NCI-H748 treated with DMSO at 0.1 percent for 48 hours (cell line): ENCODE data around the gene CDK19.

ENCODE experiments used
- DNase-seq: peaks from one replicate; lab custom pipeline; 2025; lab: John Stamatoyannopoulos, UW

The CDK19 gene

GRCh38 chr6:110703010-110703905 lies 112.0 kb downstream of the CDK19 start:
- DNase-seq: no peak

DNA sequence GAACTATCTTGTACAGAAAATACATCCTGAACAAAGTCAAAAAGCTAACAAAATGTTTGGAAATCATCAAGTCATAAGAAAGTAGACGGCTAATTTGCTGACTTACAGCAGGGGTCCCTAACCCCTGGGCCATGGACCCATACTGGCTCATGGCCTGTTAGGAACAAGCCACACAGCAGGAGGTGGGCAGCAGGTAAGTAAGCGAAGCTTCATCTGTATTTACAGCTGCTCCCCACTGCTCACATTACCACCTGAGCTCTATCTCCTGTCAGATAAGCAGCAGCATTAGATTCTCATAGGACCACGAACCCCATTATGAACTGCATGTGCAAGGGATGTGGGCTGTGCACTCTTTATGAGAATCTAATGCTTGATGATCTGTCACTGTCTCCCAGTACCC lies 115.5 kb downstream of the CDK19 start:
- DNase-seq: no peak

DNA sequence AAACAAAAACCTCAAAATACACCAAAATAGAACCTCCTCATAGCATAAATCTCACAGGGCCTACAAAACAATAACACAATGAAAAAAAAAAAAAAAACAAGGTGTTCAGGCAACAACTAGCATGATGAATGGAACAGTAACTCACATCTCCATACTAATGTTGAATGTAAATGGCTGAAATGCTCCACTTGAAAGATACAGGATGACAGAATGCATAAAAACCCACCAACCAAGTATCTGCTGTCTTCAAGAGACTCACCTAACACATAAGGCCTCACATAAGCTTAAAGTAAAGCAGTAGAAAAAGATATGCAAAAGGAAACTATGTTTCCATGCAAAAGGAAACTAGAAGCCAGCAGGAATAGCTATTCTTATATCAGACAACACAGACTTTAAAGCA lies 121.3 kb downstream of the CDK19 start:
- no peak for DNase-seq

GRCh38 chr6:110693296-110693695 lies 122.0 kb downstream of the CDK19 start:
- DNase-seq: no peak

DNA sequence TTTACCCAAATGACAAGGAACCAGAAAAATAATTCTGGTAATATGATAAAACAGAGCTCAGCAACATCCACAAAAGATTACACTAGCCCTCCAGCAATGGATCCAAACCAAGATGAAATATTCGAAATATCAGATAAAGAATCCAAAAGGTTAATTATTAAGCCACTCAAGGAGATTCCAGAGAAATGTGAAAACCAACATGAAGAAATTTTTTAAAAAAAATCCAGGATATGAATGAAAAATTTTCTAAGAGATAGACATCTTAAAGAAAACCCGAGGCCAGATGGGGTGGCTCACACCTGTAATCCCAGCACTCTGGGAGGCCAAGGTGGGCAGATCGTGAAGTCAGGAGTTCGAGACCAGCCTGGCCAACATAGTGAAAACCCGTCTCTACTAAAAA lies 124.4 kb downstream of the CDK19 start:
- DNase-seq: no peak

GRCh38 chr6:110690106-110690654 lies 125.1 kb downstream of the CDK19 start:
- DNase-seq: no peak

GRCh38 chr6:110689275-110689935 lies 125.9 kb downstream of the CDK19 start:
- DNase-seq: peak; percentile 12

DNA sequence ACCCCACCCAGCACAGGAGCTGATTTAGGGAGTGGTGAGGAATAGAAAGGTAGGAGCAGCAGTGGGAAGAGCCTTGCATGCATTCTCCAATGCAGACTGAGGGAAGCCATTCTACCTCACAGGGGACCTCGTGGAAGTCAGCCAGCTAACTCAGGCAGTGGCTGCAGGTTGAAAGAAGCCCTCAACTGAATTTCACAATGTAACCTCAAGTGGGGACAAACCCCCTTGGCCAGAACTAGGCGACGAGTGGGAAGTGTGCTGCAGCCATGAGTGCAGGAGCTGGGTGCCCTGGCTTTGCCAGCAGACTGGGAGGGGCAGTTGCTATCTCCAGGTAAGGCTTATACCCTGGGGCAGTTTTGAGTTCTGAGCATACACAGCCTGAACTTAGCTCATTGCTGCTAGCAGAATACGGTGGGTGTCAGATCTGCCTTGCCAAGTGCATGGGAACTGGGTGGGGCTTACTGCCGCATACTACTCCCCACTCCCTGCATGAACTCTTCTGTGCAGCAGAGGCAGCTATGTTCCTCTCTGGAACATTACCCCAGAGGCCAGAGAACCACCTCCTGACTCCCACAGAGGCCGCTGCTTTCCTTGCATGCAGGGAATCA lies 126.5 kb downstream of the CDK19 start:
- DNase-seq: no peak

- DNase-seq: no peak
Observed at GRCh38 chr6:110687326-110687725, 127.9 kb downstream of the CDK19 start.

- no peak for DNase-seq
Observed at GRCh38 chr6:110683241-110683640, 132.0 kb downstream of the CDK19 start.

- peak; percentile 89 for DNase-seq
Observed at GRCh38 chr6:110682460-110682853, 132.8 kb downstream of the CDK19 start.

DNA sequence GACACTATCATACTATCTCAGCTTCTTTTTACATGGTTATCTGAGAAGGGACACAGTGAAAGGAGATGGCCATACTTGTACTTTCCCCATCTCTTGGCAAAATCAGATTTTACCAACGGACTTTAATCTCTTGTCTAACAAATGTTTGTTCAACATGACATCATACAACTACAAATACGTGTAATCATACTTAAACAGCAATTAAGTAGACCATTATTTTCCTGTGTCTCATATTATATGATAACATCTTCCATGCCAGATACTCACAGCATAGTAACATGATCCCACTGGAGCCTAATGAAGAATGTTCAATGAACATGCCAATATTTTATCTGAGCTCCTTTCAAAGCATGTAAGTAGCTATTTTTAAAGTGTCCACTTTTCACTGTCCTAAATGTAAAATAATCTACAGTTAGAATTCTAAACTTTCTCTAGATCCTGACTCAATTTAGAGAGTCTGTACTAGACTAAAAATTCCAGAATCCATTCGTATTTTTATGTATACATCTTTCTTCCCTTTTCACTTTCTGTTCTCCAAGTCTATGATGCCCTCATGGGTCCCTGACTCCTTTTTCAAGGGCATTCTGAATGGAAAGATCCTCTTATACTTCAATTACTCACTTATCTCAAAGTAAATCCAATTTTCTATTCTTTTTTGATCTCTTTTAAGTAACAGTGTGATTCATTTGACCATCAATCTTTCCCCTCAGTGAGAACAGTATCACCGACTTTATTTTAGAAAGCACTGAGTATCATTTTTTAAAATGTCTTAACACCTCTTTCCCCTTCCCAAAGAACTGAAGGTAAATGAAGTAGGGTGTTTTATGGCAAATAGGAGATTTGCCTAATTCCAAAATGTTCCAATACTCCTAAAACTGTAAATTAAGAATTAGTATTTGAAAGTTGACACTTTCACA lies 133.5 kb downstream of the CDK19 start:
- DNase-seq: peak; percentile 52

- no peak for DNase-seq
Observed at GRCh38 chr6:110676396-110676795, 138.9 kb downstream of the CDK19 start.

DNA sequence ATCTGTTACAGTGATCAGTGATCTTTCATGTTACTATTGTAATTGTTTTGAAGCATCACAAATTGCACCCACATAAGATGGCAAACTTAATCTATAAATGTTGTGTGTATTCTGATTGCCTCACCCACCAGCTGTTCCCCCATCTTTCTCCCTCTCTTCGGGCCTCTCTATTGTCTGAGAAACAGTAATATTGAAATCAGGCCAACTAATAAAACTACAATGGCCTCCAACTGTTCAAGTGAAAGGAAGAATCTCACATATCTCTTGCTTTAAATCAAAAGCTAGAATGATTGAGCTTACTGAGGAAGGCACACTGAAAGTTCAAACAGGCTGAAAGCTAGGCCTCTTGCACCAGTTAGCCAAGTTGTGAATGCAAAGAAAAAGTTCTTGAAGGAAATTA lies 141.2 kb downstream of the CDK19 start:
- DNase-seq: no peak

DNA sequence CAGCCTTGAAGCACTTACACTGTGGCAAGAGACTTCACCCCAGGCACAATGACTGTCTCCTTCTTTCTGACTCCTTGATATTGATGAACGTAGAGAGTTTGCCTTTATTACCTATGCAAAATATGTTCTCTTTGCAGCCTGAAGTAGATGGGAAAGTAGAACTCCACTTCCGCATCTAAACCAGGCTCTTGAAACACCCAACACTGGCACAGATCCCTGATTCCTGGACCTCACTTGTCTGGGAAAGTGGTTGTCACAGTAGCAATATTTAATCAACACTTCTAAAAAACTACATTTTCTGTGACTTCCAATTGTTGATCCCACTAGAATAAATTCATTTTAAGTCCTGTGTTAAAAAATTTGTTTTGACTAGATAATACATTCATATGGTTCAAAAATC lies 143.1 kb downstream of the CDK19 start:
- no peak for DNase-seq

DNA sequence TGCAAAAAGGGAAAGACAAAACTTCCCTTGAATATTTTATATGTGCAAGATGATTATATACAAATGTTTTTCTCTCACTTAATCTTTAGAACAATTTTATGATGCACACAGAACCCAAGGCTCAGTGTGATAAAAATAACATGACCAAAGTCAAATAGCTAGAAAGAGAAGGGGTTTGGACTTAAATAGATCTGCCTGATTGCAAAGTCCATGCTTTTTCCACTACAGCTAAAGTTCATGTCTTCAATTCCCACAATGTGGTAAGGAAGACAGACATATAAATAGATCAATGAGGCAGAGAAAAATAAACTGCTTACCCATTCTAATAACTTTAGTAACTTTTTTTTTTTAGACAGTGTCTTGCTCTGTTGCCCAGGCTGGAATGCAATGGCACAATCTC lies 143.8 kb downstream of the CDK19 start:
- DNase-seq: no peak

DNA sequence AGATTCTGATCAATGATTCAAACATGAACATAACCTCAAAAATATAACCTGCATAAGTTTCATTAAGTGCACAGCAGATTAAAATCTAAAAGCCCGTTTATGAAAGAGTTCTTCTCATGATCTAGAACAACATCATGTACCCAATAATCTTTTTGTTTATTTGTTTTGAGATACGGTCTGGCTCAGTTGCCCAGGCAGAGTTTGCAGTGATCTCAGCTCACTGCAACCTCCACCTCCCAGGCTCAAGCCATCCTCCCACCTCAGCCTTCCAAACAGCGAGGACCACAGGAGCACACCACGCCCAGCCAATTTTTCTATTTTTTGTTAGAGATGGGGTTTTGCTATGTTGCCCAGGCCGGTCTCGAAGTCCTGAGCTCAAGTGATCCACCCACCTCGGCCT lies 149.7 kb downstream of the CDK19 start:
- no peak for DNase-seq

- DNase-seq: no peak
Observed at GRCh38 chr6:110664933-110665332, 150.3 kb downstream of the CDK19 start.

DNA sequence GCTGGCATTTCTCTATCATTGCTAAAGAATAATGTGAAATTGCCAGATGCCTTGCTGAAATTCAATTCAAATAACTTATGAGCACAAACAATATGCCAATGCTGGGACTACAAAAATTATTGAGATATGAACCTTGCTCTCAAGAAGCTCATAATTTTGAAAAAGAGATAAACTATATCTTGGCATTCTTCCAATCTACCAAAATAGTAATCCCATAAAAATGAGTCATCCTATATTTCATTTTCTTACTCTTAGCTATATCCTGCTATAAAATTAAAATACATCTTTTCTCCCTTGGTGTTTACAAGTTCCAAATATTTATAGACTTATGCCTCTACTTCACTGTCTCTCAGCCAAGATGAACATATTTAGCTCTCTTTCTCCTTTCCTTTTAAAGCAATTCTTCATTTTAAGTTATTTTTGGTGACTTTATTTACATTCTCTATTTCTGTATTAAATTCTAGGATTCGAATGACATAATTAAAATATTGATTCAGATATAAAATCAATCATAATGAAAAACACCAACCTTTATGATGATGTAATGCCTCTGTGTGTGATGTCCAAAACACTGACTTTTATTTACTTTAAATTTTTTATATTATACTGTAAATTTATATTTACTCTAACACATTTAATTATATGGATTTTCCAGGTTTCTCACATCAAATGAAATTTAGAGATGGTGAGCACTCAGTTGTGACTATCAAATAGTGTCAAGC lies 152.6 kb downstream of the CDK19 start:
- DNase-seq: no peak

- DNase-seq: no peak
Observed at GRCh38 chr6:110661414-110661813, 153.9 kb downstream of the CDK19 start.

- no peak for DNase-seq
Observed at GRCh38 chr6:110660066-110660655, 155.1 kb downstream of the CDK19 start.
